PC-9 (cell line): ENCODE measurements around the gene AP4E1. TPM values are rescaled to one million over a fixed set of nuclear protein-coding genes. Genes with fewer than 3 reads are reported as not detected.
"Not testable (repeated sequence)": the region's sequence is repeated elsewhere in the genome, so short reads cannot be mapped to it uniquely, and the experiment has no call there.

ENCODE experiments used
- BruUV-seq: library from RNA; stranded (reverse); fragments of 400-500 nt; replicated peaks from 2 replicates; lab custom pipeline; 2021; lab: Mats Ljungman, UMichigan
- CTCF ChIA-PET: fragments of 300-600 bp; sonication (Branson Sonifier 250); formaldehyde crosslinking; loops from one replicate; lab custom pipeline; 2022; ENCODE audit warnings: antibody characterized with exemption; lab: Charles Lee
- POLR2A ChIA-PET: fragments of 300-600 bp; sonication (Branson Sonifier 250); formaldehyde crosslinking; loops from one replicate; lab custom pipeline; 2022; ENCODE audit warnings: antibody characterized with exemption; ENCODE audit not compliant: unreplicated experiment; lab: Charles Lee
- DNase-seq, 2 experiments: peaks; one replicate each; pipeline versions ENCODE4 v3.0.0 to v3.0.0-alpha.2; 2015 to 2022; ENCODE audit warnings: mixed read lengths in 1 of 2
- H2AFZ ChIP-seq: fragments of 200-600 bp; sonication (generic); 2 replicates; pipeline ENCODE4 v1.8.1; 2017; ENCODE audit warnings: antibody characterized with exemption
- H3F3A ChIP-seq: fragments of 200-600 bp; sonication (generic); 2 replicates; pipeline ENCODE4 v1.8.1; 2017; ENCODE audit warnings: antibody characterized with exemption, mild to moderate bottlenecking, low read depth; ENCODE audit not compliant: insufficient read depth
- H3K27ac ChIP-seq: fragments of 200-600 bp; sonication (generic); 2 replicates; pipeline ENCODE4 v1.6.1; 2016; ENCODE audit warnings: mixed run types
- H3K27me3 ChIP-seq: fragments of 200-600 bp; sonication (generic); 2 replicates; pipeline ENCODE4 v1.6.1; 2016; ENCODE audit warnings: low read depth, mixed run types; ENCODE audit not compliant: insufficient read depth
- H3K36me3 ChIP-seq: fragments of 200-600 bp; sonication (generic); 2 replicates; pipeline ENCODE4 v1.6.1; 2016; ENCODE audit warnings: low read depth, mixed run types
- H3K4me1 ChIP-seq: fragments of 200-600 bp; sonication (generic); replicated peaks from 2 replicates; pipeline ENCODE4 v1.6.1; 2016; ENCODE audit warnings: mixed run types; ENCODE audit not compliant: insufficient read depth
- H3K4me2 ChIP-seq: fragments of 200-600 bp; sonication (generic); 2 replicates; pipeline ENCODE4 v1.6.1; 2017; ENCODE audit warnings: mixed run types
- H3K4me3 ChIP-seq: fragments of 200-600 bp; sonication (generic); 2 replicates; pipeline ENCODE4 v1.6.1; 2016; ENCODE audit warnings: mixed run types
- H3K79me2 ChIP-seq: fragments of 200-600 bp; sonication (generic); 2 replicates; pipeline ENCODE4 v1.6.1; 2017; ENCODE audit warnings: low read depth, mixed run types
- H3K9me2 ChIP-seq: fragments of 200-600 bp; sonication (generic); 2 replicates; pipeline ENCODE4 v1.8.1; 2017; ENCODE audit warnings: mild to moderate bottlenecking; ENCODE audit not compliant: insufficient read depth
- H3K9me3 ChIP-seq: fragments of 200-600 bp; sonication (generic); 2 replicates; pipeline ENCODE4 v1.8.1; 2016; ENCODE audit warnings: low read depth; ENCODE audit not compliant: insufficient read depth
- H4K20me1 ChIP-seq: fragments of 200-600 bp; sonication (generic); 2 replicates; pipeline ENCODE4 v1.8.1; 2017; ENCODE audit not compliant: insufficient read depth
- EZH2 ChIP-seq: fragments of 200-600 bp; sonication (generic); IDR thresholded peaks from 2 replicates; pipeline ENCODE4 v1.8.0; 2017; ENCODE audit warnings: antibody characterized with exemption, low read depth
- intact Hi-C: fragments of 100-400 bp; cut with micrococcal nuclease; formaldehyde crosslinking; loops from one replicate; pipeline ENCODE4 v1.10.0; 2022; ENCODE audit not compliant: unreplicated experiment
- total RNA-seq: library from RNA; stranded (reverse); gene quantifications from 2 replicates; pipeline ENCODE4 v1.2.3, GENCODE V29; 2021
- TF ChIP-seq, protein P1 (sequence below): fragments of 200-600 bp; sonication (generic); conservative IDR thresholded peaks from 2 replicates; pipeline ENCODE4 v1.6.1; 2017; ENCODE audit warnings: mixed run types, antibody characterized with exemption, mild to moderate bottlenecking, moderate library complexity

The AP4E1 gene
- total RNA-seq, 1 experiment from 2014 or later: 10.0 TPM

DNA sequence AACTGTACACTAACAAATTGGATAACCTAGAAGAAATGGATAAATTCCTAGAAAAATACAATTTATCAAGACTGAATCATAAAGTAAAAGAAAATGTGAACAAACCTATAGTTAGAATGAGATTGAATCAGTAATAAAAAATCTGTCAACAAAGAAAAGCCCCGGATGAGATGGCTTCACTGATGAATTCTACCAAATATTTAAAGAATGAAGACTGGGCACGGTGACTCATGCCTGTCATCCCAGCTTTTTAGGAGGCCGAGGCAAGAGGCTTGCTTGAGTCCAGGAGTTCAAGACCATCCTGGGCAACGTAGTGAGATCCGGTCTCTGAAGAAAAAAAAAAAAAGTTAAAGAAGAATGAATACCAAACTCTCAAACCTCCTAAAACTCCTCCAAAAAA, 17.7 kb upstream of the AP4E1 start:
- Histone ChIP-seq H3K36me3 (no peaks in the 10 kb centered on the region), H3K9me2 (no peaks in the 10 kb centered on the region), H2AFZ (no peak overlapping the region), H4K20me1 (no peaks in the 10 kb centered on the region), H3K9me3 (no peaks in the 10 kb centered on the region), H3K27me3 (no peaks in the 10 kb centered on the region), H3K4me1 (no peaks in the 10 kb centered on the region), H3K27ac (no peak overlapping the region), H3K79me2 (no peaks in the 10 kb centered on the region), H3K4me3 (no peak overlapping the region), H3F3A (0 out of 2 replicates have a peak, but pooled peaks cover 5% of the 10 kb centered on the region), H3K4me2 (no peak overlapping the region)
- ChIA-PET CTCF (no interaction called here), POLR2A (no interaction called here)
- TF ChIP-seq EZH2: no peak
- TF ChIP-seq, protein P1, sequence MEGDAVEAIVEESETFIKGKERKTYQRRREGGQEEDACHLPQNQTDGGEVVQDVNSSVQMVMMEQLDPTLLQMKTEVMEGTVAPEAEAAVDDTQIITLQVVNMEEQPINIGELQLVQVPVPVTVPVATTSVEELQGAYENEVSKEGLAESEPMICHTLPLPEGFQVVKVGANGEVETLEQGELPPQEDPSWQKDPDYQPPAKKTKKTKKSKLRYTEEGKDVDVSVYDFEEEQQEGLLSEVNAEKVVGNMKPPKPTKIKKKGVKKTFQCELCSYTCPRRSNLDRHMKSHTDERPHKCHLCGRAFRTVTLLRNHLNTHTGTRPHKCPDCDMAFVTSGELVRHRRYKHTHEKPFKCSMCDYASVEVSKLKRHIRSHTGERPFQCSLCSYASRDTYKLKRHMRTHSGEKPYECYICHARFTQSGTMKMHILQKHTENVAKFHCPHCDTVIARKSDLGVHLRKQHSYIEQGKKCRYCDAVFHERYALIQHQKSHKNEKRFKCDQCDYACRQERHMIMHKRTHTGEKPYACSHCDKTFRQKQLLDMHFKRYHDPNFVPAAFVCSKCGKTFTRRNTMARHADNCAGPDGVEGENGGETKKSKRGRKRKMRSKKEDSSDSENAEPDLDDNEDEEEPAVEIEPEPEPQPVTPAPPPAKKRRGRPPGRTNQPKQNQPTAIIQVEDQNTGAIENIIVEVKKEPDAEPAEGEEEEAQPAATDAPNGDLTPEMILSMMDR: no peak
- BruUV-seq: no TSS peak
- intact Hi-C loops: no loop called here
- no peak for DNase-seq

DNA sequence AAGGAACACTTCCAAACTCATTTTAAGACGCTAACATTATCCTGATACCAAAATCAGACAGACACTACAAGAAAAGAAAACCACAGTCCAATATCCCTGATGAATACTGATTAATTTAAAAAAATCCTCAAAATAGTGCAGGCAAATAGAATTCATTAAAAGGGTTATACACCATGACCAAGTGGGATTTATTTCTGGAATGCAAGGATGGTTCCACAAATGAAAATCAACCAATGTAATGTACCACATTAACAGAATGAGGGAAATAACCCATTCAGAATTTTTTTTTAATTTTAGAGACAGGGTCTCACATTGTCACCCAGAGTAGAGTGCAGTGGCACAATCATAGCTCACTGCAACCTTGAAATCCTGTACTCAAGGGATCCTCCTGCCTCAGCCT, 17.3 kb upstream of the AP4E1 start:
- Histone ChIP-seq H2AFZ (no peak overlapping the region), H3K4me1 (no peaks in the 10 kb centered on the region), H3K27ac (no peak overlapping the region), H4K20me1 (no peaks in the 10 kb centered on the region), H3K36me3 (no peaks in the 10 kb centered on the region), H3K9me2 (no peaks in the 10 kb centered on the region), H3K4me2 (no peak overlapping the region), H3F3A (0 out of 2 replicates have a peak, but pooled peaks cover under 1% of the 10 kb centered on the region), H3K27me3 (no peaks in the 10 kb centered on the region), H3K9me3 (no peaks in the 10 kb centered on the region), H3K4me3 (no peak overlapping the region), H3K79me2 (no peaks in the 10 kb centered on the region)
- TF ChIP-seq, protein P1: no peak
- TF ChIP-seq EZH2: no peak
- intact Hi-C loops: no loop called here
- POLR2A ChIA-PET: no interaction called here
- no TSS peak for BruUV-seq
- no peak for DNase-seq
- CTCF ChIA-PET: no interaction called here

- Histone ChIP-seq H2AFZ (no peak overlapping the region), H3K4me3 (no peak overlapping the region), H3K27ac (no peak overlapping the region), H3F3A (no peaks in the 10 kb centered on the region), H3K79me2 (no peaks in the 10 kb centered on the region), H3K4me2 (no peak overlapping the region), H3K4me1 (no peaks in the 10 kb centered on the region), H3K9me2 (no peaks in the 10 kb centered on the region), H4K20me1 (no peaks in the 10 kb centered on the region), H3K36me3 (no peaks in the 10 kb centered on the region), H3K9me3 (no peaks in the 10 kb centered on the region), H3K27me3 (no peaks in the 10 kb centered on the region)
- intact Hi-C loops: no loop called here
- ChIA-PET POLR2A (no interaction called here), CTCF (no interaction called here)
- DNase-seq: no peak
- no TSS peak for BruUV-seq
- no peak for TF ChIP-seq EZH2
- TF ChIP-seq, protein P1: no peak
These were observed 14.5 kb upstream of the AP4E1 start for GRCh38 chr15:50893976-50894375.

- CTCF ChIA-PET, H3K4me3 ChIP-seq, H3K4me1 ChIP-seq, BruUV-seq, H3F3A ChIP-seq, H3K79me2 ChIP-seq, DNase-seq, H3K27me3 ChIP-seq, H4K20me1 ChIP-seq, H3K4me2 ChIP-seq, H3K36me3 ChIP-seq, intact Hi-C loops, H3K9me3 ChIP-seq, H3K9me2 ChIP-seq, POLR2A ChIA-PET, H3K27ac ChIP-seq, H2AFZ ChIP-seq: not testable (repeated sequence)
These were observed 7.1 kb upstream of the AP4E1 start for GRCh38 chr15:50901390-50901789.
